Gastroesophageal sphincter (tissue), 3 donors: ENCODE measurements around the gene CEBPA.

Experiments used
- CTCF ChIP-seq, 4 experiments: fragments of 200-600 bp in 2 of 4; fragments of 450-650 bp in 2 of 4; sonication (generic) in 1 of 4; IDR thresholded peaks; one replicate each; pipeline ENCODE4 v1.5.1; 2017 to 2019; ENCODE audit warnings: antibody characterized with exemption in 4 of 4, mild to moderate bottlenecking in 2 of 4, moderate library complexity in 2 of 4
- EP300 ChIP-seq: sonication (generic); formaldehyde crosslinking; IDR thresholded peaks from one replicate; pipeline ENCODE4 v1.6.1; 2017; ENCODE audit warnings: antibody characterized with exemption, mild to moderate bottlenecking
- POLR2A ChIP-seq, 2 donors: fragments of 450-650 bp; IDR thresholded peaks; one replicate each; pipeline ENCODE4 v1.6.1; 2017; ENCODE audit warnings: antibody characterized with exemption in 2 of 2, mild to moderate bottlenecking in 2 of 2, moderate library complexity in 1 of 2

- no peak for TF ChIP-seq CTCF (IDR thresholded peaks at IDR 0.05)
- TF ChIP-seq POLR2A (IDR thresholded peaks at IDR 0.05): no peak
- no peak for TF ChIP-seq EP300
Measured at GRCh38 chr19:33298146-33298911, 4.0 kb downstream of the CEBPA start.
